ENCODE measurements around the gene ADAM19.

DNA sequence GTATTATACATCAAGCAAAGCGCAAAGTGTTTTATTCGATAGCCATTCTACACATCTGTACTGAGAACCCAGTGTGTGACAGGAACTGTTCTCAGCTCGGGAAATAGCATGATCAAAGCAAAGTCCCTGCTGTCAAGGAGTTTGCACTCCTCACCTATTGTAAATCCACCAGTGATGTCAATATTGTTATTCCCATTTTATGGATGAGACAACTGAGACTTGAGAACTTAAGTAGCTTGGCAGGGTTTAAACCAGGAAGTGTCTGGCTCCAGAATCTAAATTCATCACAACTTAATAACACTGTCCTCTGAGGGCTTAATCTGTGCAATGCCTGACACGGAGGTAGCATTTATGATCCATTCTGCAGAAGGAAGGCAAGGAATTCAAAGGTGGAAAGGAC lies 50.7 kb downstream of the ADAM19 start:
- TF ChIP-seq POLR2A (IDR thresholded peaks at IDR 0.05; ENCODE audit: low read depth, low read length) = no peak
- no peak for TF ChIP-seq POLR2AphosphoS5 (IDR thresholded peaks at IDR 0.05; ENCODE audit: low read depth, low read length)
- TF ChIP-seq TAF1 (IDR thresholded peaks at IDR 0.05; ENCODE audit: borderline replicate concordance, low read depth, low read length) = no peak

Data from GM12892 (cell line).